Uterus (tissue), 4 donors: ENCODE measurements around the gene NADSYN1. TPM values are rescaled to one million over a fixed set of nuclear protein-coding genes. Genes with fewer than 3 reads are reported as not detected.

Source experiments
- DNase-seq, 2 donors: peaks; one replicate each; pipeline ENCODE4 v3.0.0-alpha.2; 2019 to 2020
- H3K27ac ChIP-seq, 2 donors: fragments of 200-600 bp; sonication (generic); 1 replicate in 1 of 2; 2 replicates in 1 of 2; pipeline ENCODE4 v1.5.1; 2016 to 2018
- H3K27me3 ChIP-seq, 2 donors: fragments of 200-600 bp; sonication (generic); one replicate each; pipeline ENCODE4 v1.5.1; 2018 to 2019; ENCODE audit warnings: control low read depth in 1 of 2
- H3K36me3 ChIP-seq, 2 donors: fragments of 200-600 bp; sonication (generic); one replicate each; pipeline ENCODE4 v1.5.1; 2019; ENCODE audit warnings: control low read depth in 1 of 2
- H3K4me1 ChIP-seq, 2 donors: fragments of 200-600 bp; sonication (generic); one replicate each; pipeline ENCODE4 v1.5.1; 2018 to 2019; ENCODE audit warnings: control low read depth in 1 of 2
- H3K4me3 ChIP-seq, 2 donors: fragments of 200-600 bp; sonication (generic); 1 replicate in 1 of 2; 2 replicates in 1 of 2; pipeline ENCODE4 v1.5.1; 2018 to 2019; ENCODE audit warnings: mild to moderate bottlenecking in 1 of 2
- H3K9me3 ChIP-seq, 2 donors: fragments of 200-600 bp; sonication (generic); one replicate each; pipeline ENCODE4 v1.5.1; 2019; ENCODE audit warnings: control low read depth in 1 of 2
- CTCF ChIP-seq, 4 experiments: fragments of 200-600 bp in 2 of 4; fragments of 450-650 bp in 2 of 4; sonication (generic) in 2 of 4; IDR thresholded peaks; one replicate each; pipeline ENCODE4 v1.5.1; 2016 to 2019; ENCODE audit warnings: antibody characterized with exemption in 4 of 4, mild to moderate bottlenecking in 2 of 4, moderate library complexity in 1 of 4
- POLR2A ChIP-seq, 2 donors: fragments of 450-650 bp; IDR thresholded peaks; one replicate each; pipeline ENCODE4 v1.6.1; 2016; ENCODE audit warnings: antibody characterized with exemption in 2 of 2, mild to moderate bottlenecking in 1 of 2, moderate library complexity in 1 of 2
- intact Hi-C: fragments of 100-400 bp; cut with DNase I; formaldehyde crosslinking; loops from one replicate; pipeline ENCODE4 v1.15.1; 2023; ENCODE audit warnings: low total_unique reads
- total RNA-seq, 4 donors: library from RNA; depleted of rRNA in 3 of 4; stranded (reverse); fragments of >200 nt in 3 of 4; gene quantifications; one replicate each; pipeline versions ENCODE4 v1.1.0 to v1.2.4, GENCODE V29; 2014 to 2023
- donor health status: DM: yes; HTN: yes; CAD: no.

Gene NADSYN1
- total RNA-seq, 4 donors from 2014 or later = 20.0 to 73.0 (median 32.8) TPM

GRCh38 chr11:71462726-71463125 is 9.7 kb downstream of the NADSYN1 start:
- Histone ChIP-seq H3K27me3 (no peaks in the 10 kb centered on the region), H3K4me3 (no peak overlapping the region), H3K9me3 (no peaks in the 10 kb centered on the region), H3K36me3 (no peaks in the 10 kb centered on the region), H3K4me1 (no peaks in the 10 kb centered on the region), H3K27ac (no peak overlapping the region)
- intact Hi-C loops = no loop called here
- no peak for DNase-seq
- no peak for TF ChIP-seq CTCF (IDR thresholded peaks at IDR 0.05)
- no peak for TF ChIP-seq POLR2A (IDR thresholded peaks at IDR 0.05)

DNA sequence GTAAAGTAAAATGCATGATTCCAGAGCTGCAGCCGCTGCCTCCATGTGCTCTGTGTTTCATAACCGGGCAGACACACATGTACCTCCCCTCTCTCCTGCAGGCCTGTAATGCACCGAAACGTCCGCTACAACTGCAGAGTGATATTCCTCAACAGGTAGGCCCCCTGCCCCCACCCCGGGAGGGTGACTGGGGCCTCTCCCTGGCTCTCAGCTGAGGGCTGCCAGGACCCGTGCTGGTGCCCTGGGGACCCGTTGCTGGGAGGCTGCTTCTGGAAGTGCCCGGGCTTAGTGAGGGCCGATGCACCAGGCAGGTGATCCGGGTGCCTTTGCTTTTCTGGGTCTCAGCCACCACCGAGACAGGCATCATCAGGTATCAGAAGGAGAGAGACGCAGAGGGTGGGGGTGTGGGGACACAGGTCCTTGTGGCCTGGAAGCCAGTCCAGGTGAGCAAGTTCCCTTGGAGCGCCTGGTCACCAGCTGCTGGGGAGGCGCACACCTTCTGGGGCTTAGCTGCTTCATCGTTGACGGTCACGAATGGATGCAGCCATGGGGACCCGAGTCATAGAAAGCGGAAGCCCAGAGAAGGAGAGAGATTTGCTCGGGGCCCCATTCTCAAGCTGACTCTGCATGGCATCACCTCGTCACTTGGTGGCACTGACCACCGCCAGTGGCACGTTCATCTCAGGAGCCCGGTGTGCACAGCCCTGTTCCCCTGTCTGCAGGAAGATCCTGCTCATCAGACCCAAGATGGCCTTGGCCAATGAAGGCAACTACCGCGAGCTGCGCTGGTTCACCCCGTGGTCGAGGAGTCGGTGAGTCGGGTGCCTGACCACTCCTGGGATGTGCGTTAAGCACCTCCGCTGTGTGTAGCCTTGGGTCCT is 10.6 kb downstream of the NADSYN1 start:
- no peaks in the 10 kb centered on the region for H3K4me1 ChIP-seq
- no peaks in the 10 kb centered on the region for H3K9me3 ChIP-seq
- no peak overlapping the region for H3K27ac ChIP-seq
- TF ChIP-seq CTCF (IDR thresholded peaks at IDR 0.05) (no peak), POLR2A (IDR thresholded peaks at IDR 0.05) (no peak)
- DNase-seq = no peak
- H3K36me3 ChIP-seq = no peaks in the 10 kb centered on the region
- intact Hi-C loops = no loop called here
- no peak overlapping the region for H3K4me3 ChIP-seq
- no peaks in the 10 kb centered on the region for H3K27me3 ChIP-seq

GRCh38 chr11:71465054-71465453 is 12.1 kb downstream of the NADSYN1 start:
- no peaks in the 10 kb centered on the region for H3K36me3 ChIP-seq
- DNase-seq = no peak
- TF ChIP-seq CTCF (IDR thresholded peaks at IDR 0.05) (no peak), POLR2A (IDR thresholded peaks at IDR 0.05) (no peak)

GRCh38 chr11:71466358-71466757 is 13.4 kb downstream of the NADSYN1 start:
- Histone ChIP-seq H3K9me3 (no peaks in the 10 kb centered on the region), H3K27ac (no peak overlapping the region), H3K27me3 (no peaks in the 10 kb centered on the region), H3K36me3 (no peaks in the 10 kb centered on the region), H3K4me1 (no peaks in the 10 kb centered on the region), H3K4me3 (no peak overlapping the region)
- intact Hi-C loops = no loop called here
- DNase-seq = no peak
- TF ChIP-seq CTCF (IDR thresholded peaks at IDR 0.05) (no peak), POLR2A (IDR thresholded peaks at IDR 0.05) (no peak)

More at GRCh38 chr11:71465054-71465453, 12.1 kb downstream of the NADSYN1 start:
- Histone ChIP-seq H3K27me3 (no peaks in the 10 kb centered on the region), H3K27ac (no peak overlapping the region), H3K4me3 (no peak overlapping the region), H3K4me1 (no peaks in the 10 kb centered on the region), H3K9me3 (no peaks in the 10 kb centered on the region)
- intact Hi-C loops = no loop called here

DNA sequence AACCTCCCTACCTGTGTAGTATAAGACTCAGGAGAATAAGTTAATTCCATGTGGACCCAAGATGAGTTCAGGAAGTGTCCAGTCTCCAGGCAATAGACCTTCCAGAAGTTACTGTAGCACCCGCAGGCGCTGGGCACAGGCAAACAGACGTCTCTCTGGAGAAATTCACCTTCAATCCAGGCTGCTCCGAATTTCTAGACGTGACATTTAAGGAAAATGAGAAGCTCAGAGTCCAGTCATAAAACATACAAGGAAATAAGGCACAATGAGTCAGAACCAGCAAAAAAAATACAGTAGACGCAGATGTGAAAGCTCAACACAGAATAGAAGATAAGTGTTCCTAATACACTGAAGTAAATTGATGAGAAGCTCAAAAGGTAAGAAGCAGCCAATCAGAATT is 14.2 kb downstream of the NADSYN1 start:
- H3K27me3 ChIP-seq = no peaks in the 10 kb centered on the region
- no peaks in the 10 kb centered on the region for H3K9me3 ChIP-seq
- H3K27ac ChIP-seq = no peak overlapping the region
- H3K36me3 ChIP-seq = no peaks in the 10 kb centered on the region
- H3K4me1 ChIP-seq = no peaks in the 10 kb centered on the region
- no peak for DNase-seq
- intact Hi-C loops = no loop called here
- TF ChIP-seq CTCF (IDR thresholded peaks at IDR 0.05) = no peak
- TF ChIP-seq POLR2A (IDR thresholded peaks at IDR 0.05) = no peak
- no peak overlapping the region for H3K4me3 ChIP-seq
